IMR-90 (cell line): ENCODE measurements around the gene RNF227. TPM values are rescaled to one million over a fixed set of nuclear protein-coding genes. Genes with fewer than 3 reads are reported as not detected.

Source experiments
- ATAC-seq: fragments of 200-7000 bp; cut with Tn5 transposase; 2 replicates; pipeline ENCODE4 v1.9.1; 2020; ENCODE audit warnings: low read depth, mild to moderate bottlenecking, moderate library complexity
- BruUV-seq: library from RNA; stranded (reverse); fragments of 400-500 nt; replicated peaks from 2 replicates; lab custom pipeline; 2021; lab: Mats Ljungman, UMichigan
- CTCF ChIA-PET: fragments of 300-600 bp; formaldehyde crosslinking; extraction: SDS; loops from one replicate; lab custom pipeline; 2021; ENCODE audit warnings: antibody characterized with exemption; lab: Yijun Ruan, JAX
- POLR2A ChIA-PET: fragments of 300-600 bp; sonication (Branson Sonifier 250); formaldehyde crosslinking; loops from one replicate; lab custom pipeline; 2022; ENCODE audit warnings: antibody characterized with exemption; ENCODE audit not compliant: unreplicated experiment; lab: Charles Lee
- DNase-seq: peaks from one replicate; pipeline ENCODE4 v3.0.0; 2013
- H2AFZ ChIP-seq: replicated peaks from 2 replicates; pipeline ENCODE3; 2013; ENCODE audit warnings: low read length, mild to moderate bottlenecking; ENCODE audit not compliant: poor library complexity
- H2AK5ac ChIP-seq: 2 replicates; pipeline ENCODE4 v1.6.1; 2013; ENCODE audit warnings: low read depth, low read length, inconsistent platforms
- H2AK9ac ChIP-seq: replicated peaks from 2 replicates; pipeline ENCODE3; 2013; ENCODE audit warnings: mild to moderate bottlenecking, low read depth, low read length, moderate library complexity; ENCODE audit not compliant: poor library complexity
- H2BK120ac ChIP-seq: 2 replicates; pipeline ENCODE4 v1.6.1; 2013; ENCODE audit warnings: low read depth, low read length, inconsistent platforms
- H2BK15ac ChIP-seq: 3 replicates; pipeline ENCODE4 v1.6.1; 2013; ENCODE audit warnings: low read depth, low read length, inconsistent platforms
- H2BK20ac ChIP-seq: 2 replicates; pipeline ENCODE4 v1.6.1; 2013; ENCODE audit warnings: low read depth, mild to moderate bottlenecking, inconsistent platforms, low read length, moderate library complexity
- H2BK5ac ChIP-seq: 2 replicates; pipeline ENCODE4 v1.6.1; 2013; ENCODE audit warnings: mild to moderate bottlenecking, low read depth, low read length, inconsistent platforms; ENCODE audit not compliant: poor library complexity, severe bottlenecking
- H3K14ac ChIP-seq: replicated peaks from 2 replicates; pipeline ENCODE4 v1.6.1; 2013; ENCODE audit warnings: low read depth, low read length, inconsistent platforms
- H3K18ac ChIP-seq: 2 replicates; pipeline ENCODE4 v1.6.1; 2013; ENCODE audit warnings: low read depth, low read length, control low read depth
- H3K23ac ChIP-seq: 2 replicates; pipeline ENCODE4 v1.6.1; 2013; ENCODE audit warnings: low read depth, low read length, inconsistent platforms
- H3K27ac ChIP-seq: 2 replicates; pipeline ENCODE4 v1.5.1; 2013; ENCODE audit warnings: mild to moderate bottlenecking, control low read depth, low read length; ENCODE audit not compliant: insufficient read depth
- H3K27me3 ChIP-seq: 2 replicates; pipeline ENCODE4 v1.6.1; 2013; ENCODE audit warnings: low read length; ENCODE audit not compliant: control insufficient read depth, insufficient read depth
- H3K36me3 ChIP-seq: 2 replicates; pipeline ENCODE4 v1.6.1; 2013; ENCODE audit warnings: low read length, mixed read lengths; ENCODE audit not compliant: control insufficient read depth, insufficient read depth
- H3K4ac ChIP-seq: 2 replicates; pipeline ENCODE4 v1.6.1; 2013; ENCODE audit warnings: low read depth, low read length, inconsistent platforms
- H3K4me1 ChIP-seq: 2 replicates; pipeline ENCODE4 v1.6.1; 2013; ENCODE audit warnings: low read length, mixed read lengths; ENCODE audit not compliant: control insufficient read depth, insufficient read depth
- H3K4me2 ChIP-seq: 2 replicates; pipeline ENCODE4 v1.6.1; 2013; ENCODE audit warnings: low read depth, mild to moderate bottlenecking, control low read depth, low read length, moderate library complexity
- H3K4me3 ChIP-seq: 2 replicates; pipeline ENCODE4 v1.5.1; 2013; ENCODE audit warnings: low read depth, mild to moderate bottlenecking, control low read depth, low read length, moderate library complexity; ENCODE audit not compliant: insufficient read depth
- H3K56ac ChIP-seq: 2 replicates; pipeline ENCODE4 v1.6.1; 2013; ENCODE audit warnings: low read length, inconsistent platforms; ENCODE audit not compliant: insufficient read depth; ENCODE audit errors: extremely low read depth
- H3K79me1 ChIP-seq, 2 experiments: 2 replicates each; pipeline ENCODE4 v1.6.1; 2013; ENCODE audit warnings: low read length in 2 of 2, inconsistent platforms in 1 of 2, low read depth in 1 of 2
- H3K9ac ChIP-seq: 2 replicates; pipeline ENCODE4 v1.6.1; 2013; ENCODE audit warnings: low read depth, low read length, control low read depth
- H3K9me1 ChIP-seq: 2 replicates; pipeline ENCODE4 v1.6.1; 2013; ENCODE audit warnings: low read length, inconsistent platforms; ENCODE audit not compliant: insufficient read depth
- H3K9me3 ChIP-seq: 2 replicates; pipeline ENCODE4 v1.6.1; 2013; ENCODE audit warnings: low read length; ENCODE audit not compliant: control insufficient read depth, insufficient read depth
- H4K20me1 ChIP-seq: 2 replicates; pipeline ENCODE4 v1.6.1; 2013; ENCODE audit warnings: low read length, inconsistent platforms; ENCODE audit not compliant: insufficient read depth
- H4K5ac ChIP-seq: 2 replicates; pipeline ENCODE4 v1.6.1; 2013; ENCODE audit warnings: mild to moderate bottlenecking, low read depth, low read length, control low read depth
- H4K8ac ChIP-seq, 2 experiments: 2 replicates each; pipeline ENCODE4 v1.6.1; 2013; ENCODE audit warnings: low read depth in 2 of 2, low read length in 2 of 2, control low read depth in 1 of 2, inconsistent platforms in 1 of 2
- H4K91ac ChIP-seq: 2 replicates; pipeline ENCODE4 v1.6.1; 2013; ENCODE audit warnings: low read depth, low read length, inconsistent platforms; ENCODE audit not compliant: insufficient read depth
- BHLHE40 ChIP-seq: fragments of 150-350 bp; IDR thresholded peaks from 2 replicates; pipeline ENCODE4 v1.6.1; 2016; ENCODE audit warnings: mild to moderate bottlenecking, low read depth, low read length
- CEBPB ChIP-seq: IDR thresholded peaks from 2 replicates; pipeline ENCODE4 v1.6.1; 2012; ENCODE audit warnings: low read depth, low read length, improper control_type of control experiment
- CHD1 ChIP-seq: IDR thresholded peaks from 2 replicates; pipeline ENCODE4 v1.6.1; 2012; ENCODE audit warnings: low read depth, low read length, improper control_type of control experiment
- ELK1 ChIP-seq: fragments of 150-350 bp; IDR thresholded peaks from 2 replicates; pipeline ENCODE4 v1.6.1; 2016; ENCODE audit warnings: low read depth, mild to moderate bottlenecking, low read length, moderate library complexity, borderline replicate concordance
- FOS ChIP-seq: fragments of 150-350 bp; IDR thresholded peaks from 2 replicates; pipeline ENCODE4 v1.6.1; 2016; ENCODE audit warnings: low read depth, low read length
- MAFK ChIP-seq: IDR thresholded peaks from 2 replicates; pipeline ENCODE4 v1.6.1; 2012; ENCODE audit warnings: low read depth, low read length, improper control_type of control experiment
- MAZ ChIP-seq: IDR thresholded peaks from 2 replicates; pipeline ENCODE4 v1.6.1; 2012; ENCODE audit warnings: low read depth, mild to moderate bottlenecking, low read length, improper control_type of control experiment, moderate library complexity, borderline replicate concordance
- MXI1 ChIP-seq: IDR thresholded peaks from 2 replicates; pipeline ENCODE4 v1.6.1; 2012; ENCODE audit warnings: low read depth, mild to moderate bottlenecking, low read length, moderate library complexity, borderline replicate concordance
- NFE2L2 ChIP-seq: fragments of 150-350 bp; IDR thresholded peaks from 2 replicates; pipeline ENCODE4 v1.6.1; 2016; ENCODE audit warnings: low read depth, mild to moderate bottlenecking, low read length
- POLR2A ChIP-seq: IDR thresholded peaks from 2 replicates; pipeline ENCODE4 v1.6.1; 2012; ENCODE audit warnings: mild to moderate bottlenecking, low read depth, low read length
- RAD21 ChIP-seq: IDR thresholded peaks from 2 replicates; pipeline ENCODE4 v1.6.1; 2012; ENCODE audit warnings: low read length, improper control_type of control experiment
- RCOR1 ChIP-seq: IDR thresholded peaks from 2 replicates; pipeline ENCODE4 v1.6.1; 2012; ENCODE audit warnings: mild to moderate bottlenecking, low read length, improper control_type of control experiment; ENCODE audit not compliant: insufficient replicate concordance
- RFX5 ChIP-seq: IDR thresholded peaks from 2 replicates; pipeline ENCODE4 v1.8.0; 2012; ENCODE audit warnings: low read depth, mild to moderate bottlenecking, low read length, moderate library complexity
- SMC3 ChIP-seq: fragments of 150-350 bp; IDR thresholded peaks from 2 replicates; pipeline ENCODE4 v1.6.1; 2016; ENCODE audit warnings: low read depth, mild to moderate bottlenecking, antibody characterized with exemption, low read length, moderate library complexity
- WGBS, 2 experiments: methylation state at CpG; one replicate each; pipeline versions ENCODE4 v1.1.5 to v1.1.7; 2013; ENCODE audit warnings: missing lambda C conversion rate in 2 of 2; ENCODE audit not compliant: insufficient read length in 1 of 2; ENCODE audit errors: extremely low coverage in 2 of 2; 5-methylcytosine and 5-hydroxymethylcytosine counted together
- dilution Hi-C: fragments of 300-500 bp; cut with HindIII; formaldehyde crosslinking; loops from one replicate; pipeline ENCODE4 v1.14.3; 2018; ENCODE audit warnings: low sequenced_read_pairs; ENCODE audit not compliant: unreplicated experiment
- in situ Hi-C: fragments of 300-500 bp; cut with MboI; formaldehyde crosslinking; loops from 3 replicates; pipeline ENCODE4 v1.14.3; 2019; ENCODE audit warnings: low sequenced_read_pairs, inconsistent platforms, mixed read lengths
- intact Hi-C: fragments of 100-400 bp; cut with micrococcal nuclease; formaldehyde crosslinking; loops from 2 replicates; pipeline ENCODE4 v1.10.0; 2022
- polyA plus RNA-seq, 3 experiments: library from polyadenylated mRNA; depleted of rRNA; stranded (reverse); fragments of >200 nt; gene quantifications; 2 replicates each; pipeline ENCODE4 v1.2.3, GENCODE V29; 2012; ENCODE audit warnings: low replicate concordance in 1 of 3
- total RNA-seq: library from RNA; depleted of rRNA; stranded (reverse); fragments of >200 nt; gene quantifications from 2 replicates; pipeline ENCODE4 v1.2.3, GENCODE V29; 2012
- TF ChIP-seq, protein P1 (sequence below): fragments of 150-350 bp; IDR thresholded peaks from 2 replicates; pipeline ENCODE4 v1.6.1; 2017; ENCODE audit warnings: mild to moderate bottlenecking, antibody characterized with exemption, low read length, low read depth
- TF ChIP-seq, protein P2 (sequence below): conservative IDR thresholded peaks from 2 replicates; pipeline ENCODE4 v1.5.1; 2012; ENCODE audit warnings: mild to moderate bottlenecking, low read depth, low read length, improper control_type of control experiment

Gene RNF227
- total and polyA plus RNA-seq, 2 of the 4 experiments (the other 2 are of a cell fraction) = 1.3 to 3.1 TPM

GRCh38 chr17:7943291-7943690 lies 27.2 kb upstream of the RNF227 start:
- H4K8ac ChIP-seq = no peak overlapping the region

More at GRCh38 chr17:7943291-7943690, 27.2 kb upstream of the RNF227 start:
- Histone ChIP-seq H2BK120ac (no peak overlapping the region), H3K9me3 (no peaks in the 10 kb centered on the region), H3K36me3 (peaks cover 65% of the 10 kb centered on the region), H2BK5ac (no peak overlapping the region), H3K4me3 (no peak overlapping the region), H4K20me1 (no peaks in the 10 kb centered on the region), H2AK9ac (no peak overlapping the region), H3K9ac (no peak overlapping the region), H3K27ac (no peak overlapping the region), H3K18ac (no peak overlapping the region), H3K27me3 (no peaks in the 10 kb centered on the region), H2BK20ac (no peak overlapping the region), H3K4ac (no peak overlapping the region), H3K23ac (no peak overlapping the region), H3K79me1 (peaks cover 1 to 2% of the 10 kb centered on the region in 2 experiments; a peak in 1 of 4 replicates), H3K14ac (no peak overlapping the region), H2BK15ac (no peak overlapping the region), H3K4me1 (no peaks in the 10 kb centered on the region), H4K5ac (no peak overlapping the region), H3K9me1 (no peaks in the 10 kb centered on the region), H2AK5ac (no peak overlapping the region), H2AFZ (no peak overlapping the region), H3K4me2 (no peak overlapping the region), H4K91ac (no peak overlapping the region), H3K56ac (no peak overlapping the region)
- ChIA-PET POLR2A (no interaction called here), CTCF (no interaction called here)
- dilution Hi-C loops (no loop called here), intact Hi-C loops (no loop called here), in situ Hi-C loops (no loop called here)
- 100% methylated on average over 7 of the region's 13 CpGs; no CpG with 5 or more reads in 1 of the 2 experiments for WGBS, 2 experiments
- no TSS peak for BruUV-seq
- no peak for ATAC-seq
- TF ChIP-seq POLR2A = no peak
- TF ChIP-seq CEBPB = no peak
- no peak for TF ChIP-seq RCOR1
- no peak for TF ChIP-seq MAFK
- TF ChIP-seq, protein P1, sequence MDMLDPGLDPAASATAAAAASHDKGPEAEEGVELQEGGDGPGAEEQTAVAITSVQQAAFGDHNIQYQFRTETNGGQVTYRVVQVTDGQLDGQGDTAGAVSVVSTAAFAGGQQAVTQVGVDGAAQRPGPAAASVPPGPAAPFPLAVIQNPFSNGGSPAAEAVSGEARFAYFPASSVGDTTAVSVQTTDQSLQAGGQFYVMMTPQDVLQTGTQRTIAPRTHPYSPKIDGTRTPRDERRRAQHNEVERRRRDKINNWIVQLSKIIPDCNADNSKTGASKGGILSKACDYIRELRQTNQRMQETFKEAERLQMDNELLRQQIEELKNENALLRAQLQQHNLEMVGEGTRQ = no peak
- no peak for TF ChIP-seq ELK1
- no peak for TF ChIP-seq NFE2L2
- no peak for TF ChIP-seq RAD21
- no peak for TF ChIP-seq CHD1
- no peak for TF ChIP-seq MAZ
- no peak for TF ChIP-seq FOS
- TF ChIP-seq MXI1 = no peak
- TF ChIP-seq, protein P2, sequence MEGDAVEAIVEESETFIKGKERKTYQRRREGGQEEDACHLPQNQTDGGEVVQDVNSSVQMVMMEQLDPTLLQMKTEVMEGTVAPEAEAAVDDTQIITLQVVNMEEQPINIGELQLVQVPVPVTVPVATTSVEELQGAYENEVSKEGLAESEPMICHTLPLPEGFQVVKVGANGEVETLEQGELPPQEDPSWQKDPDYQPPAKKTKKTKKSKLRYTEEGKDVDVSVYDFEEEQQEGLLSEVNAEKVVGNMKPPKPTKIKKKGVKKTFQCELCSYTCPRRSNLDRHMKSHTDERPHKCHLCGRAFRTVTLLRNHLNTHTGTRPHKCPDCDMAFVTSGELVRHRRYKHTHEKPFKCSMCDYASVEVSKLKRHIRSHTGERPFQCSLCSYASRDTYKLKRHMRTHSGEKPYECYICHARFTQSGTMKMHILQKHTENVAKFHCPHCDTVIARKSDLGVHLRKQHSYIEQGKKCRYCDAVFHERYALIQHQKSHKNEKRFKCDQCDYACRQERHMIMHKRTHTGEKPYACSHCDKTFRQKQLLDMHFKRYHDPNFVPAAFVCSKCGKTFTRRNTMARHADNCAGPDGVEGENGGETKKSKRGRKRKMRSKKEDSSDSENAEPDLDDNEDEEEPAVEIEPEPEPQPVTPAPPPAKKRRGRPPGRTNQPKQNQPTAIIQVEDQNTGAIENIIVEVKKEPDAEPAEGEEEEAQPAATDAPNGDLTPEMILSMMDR = no peak
- no peak for TF ChIP-seq RFX5
- no peak for TF ChIP-seq BHLHE40
- TF ChIP-seq SMC3 = no peak
- no peak for DNase-seq
